Vagina (tissue), 2 donors: ENCODE data around the gene KIF19.

ENCODE experiments used
- CTCF ChIP-seq, 3 experiments: fragments of 450-650 bp in 2 of 3; fragments of 200-600 bp in 1 of 3; sonication (generic) in 1 of 3; IDR thresholded peaks; one replicate each; pipeline ENCODE4 v1.5.1; 2017 to 2019; ENCODE audit warnings: antibody characterized with exemption in 3 of 3, mild to moderate bottlenecking in 2 of 3, moderate library complexity in 2 of 3
- POLR2A ChIP-seq, 2 donors: fragments of 450-650 bp; IDR thresholded peaks; one replicate each; pipeline ENCODE4 v1.6.1; 2017; ENCODE audit warnings: antibody characterized with exemption in 2 of 2, mild to moderate bottlenecking in 2 of 2, moderate library complexity in 2 of 2

DNA sequence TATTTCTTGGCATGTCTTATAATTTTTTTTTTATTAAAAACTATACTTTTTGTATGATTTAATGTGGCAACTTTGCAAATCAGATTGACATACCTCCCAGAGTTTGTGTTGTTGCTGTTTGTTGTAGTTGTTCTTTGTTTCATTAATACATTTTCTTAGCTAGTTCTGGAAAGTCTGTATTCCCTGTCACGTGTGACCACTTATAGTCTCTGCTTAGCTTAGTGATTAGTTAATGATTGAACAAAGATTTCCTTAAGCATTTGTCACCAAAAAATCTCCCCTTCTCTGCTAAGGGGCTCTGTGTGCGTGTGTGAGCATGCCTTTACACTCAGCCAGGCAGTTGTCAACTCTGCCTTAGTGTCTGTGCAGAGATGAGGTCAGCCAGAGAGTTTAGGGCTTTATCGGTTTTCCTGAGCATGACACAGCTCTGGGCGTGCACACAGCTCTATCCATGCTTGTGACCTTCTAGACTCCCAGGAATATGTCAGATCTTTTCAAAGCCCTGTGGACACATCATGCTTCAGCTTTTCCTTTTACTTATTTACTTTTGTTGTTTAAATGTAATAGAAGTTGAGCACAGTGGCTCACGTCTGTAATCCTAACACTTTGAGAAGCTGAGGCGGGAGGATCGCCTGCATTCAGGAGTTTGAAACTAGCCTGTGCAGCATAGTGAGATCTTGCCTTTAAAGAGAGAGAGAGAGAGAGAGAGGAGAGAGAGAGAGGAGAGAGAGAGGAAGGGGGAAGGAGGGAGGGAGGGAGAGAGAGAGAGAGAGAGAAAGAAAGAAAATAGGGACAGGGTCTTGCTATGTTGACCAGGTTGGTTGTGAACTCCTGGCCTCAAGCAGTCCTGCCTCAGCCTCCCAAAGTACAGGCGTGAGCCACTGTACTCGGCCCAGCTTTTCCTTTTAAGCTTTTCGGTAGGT, 30.1 kb upstream of the KIF19 start:
- TF ChIP-seq CTCF (IDR thresholded peaks at IDR 0.05) (no peak), POLR2A (IDR thresholded peaks at IDR 0.05) (no peak)
